A549 (cell line): ENCODE data around the gene F5.

Experiments
- BHLHE40 ChIP-seq: IDR thresholded peaks from 2 replicates; pipeline ENCODE4 v1.6.1; 2012; ENCODE audit warnings: low read depth, low read length, inconsistent platforms
- CTCF ChIP-seq: fragments of >200 bp; sonication (Bioruptor Twin); formaldehyde crosslinking; IDR thresholded peaks from 3 replicates; pipeline ENCODE4 v1.5.1; 2016
- EP300 ChIP-seq, 2 experiments: fragments of >200 bp; sonication (Bioruptor Twin); formaldehyde crosslinking; IDR thresholded peaks; 2 replicates in 1 of 2; 3 replicates in 1 of 2; pipeline ENCODE4 v1.6.1; 2016 to 2017
- KDM5A ChIP-seq: fragments of 200-600 bp; sonication (generic); IDR thresholded peaks from 2 replicates; pipeline ENCODE4 v1.6.1; 2016; ENCODE audit warnings: antibody characterized with exemption, mild to moderate bottlenecking
- MAFK ChIP-seq: fragments of 450-650 bp; IDR thresholded peaks from 2 replicates; pipeline ENCODE4 v1.6.1; 2014; ENCODE audit not compliant: partially characterized antibody
- POLR2A ChIP-seq: IDR thresholded peaks from 2 replicates; pipeline ENCODE4 v1.6.1; 2012; ENCODE audit warnings: mild to moderate bottlenecking, low read length
- REST ChIP-seq: fragments of 200-600 bp; sonication (generic); IDR thresholded peaks from 2 replicates; pipeline ENCODE4 v1.6.1; 2016; ENCODE audit warnings: antibody characterized with exemption, mild to moderate bottlenecking, moderate library complexity
- TF ChIP-seq, protein P1 (sequence below): fragments of 150-350 bp; IDR thresholded peaks from 2 replicates; pipeline ENCODE4 v1.6.1; 2014; ENCODE audit warnings: low read depth, mild to moderate bottlenecking, low read length

GRCh38 chr1:169527001-169527400, 59.3 kb downstream of the F5 start:
- TF ChIP-seq, protein P1, sequence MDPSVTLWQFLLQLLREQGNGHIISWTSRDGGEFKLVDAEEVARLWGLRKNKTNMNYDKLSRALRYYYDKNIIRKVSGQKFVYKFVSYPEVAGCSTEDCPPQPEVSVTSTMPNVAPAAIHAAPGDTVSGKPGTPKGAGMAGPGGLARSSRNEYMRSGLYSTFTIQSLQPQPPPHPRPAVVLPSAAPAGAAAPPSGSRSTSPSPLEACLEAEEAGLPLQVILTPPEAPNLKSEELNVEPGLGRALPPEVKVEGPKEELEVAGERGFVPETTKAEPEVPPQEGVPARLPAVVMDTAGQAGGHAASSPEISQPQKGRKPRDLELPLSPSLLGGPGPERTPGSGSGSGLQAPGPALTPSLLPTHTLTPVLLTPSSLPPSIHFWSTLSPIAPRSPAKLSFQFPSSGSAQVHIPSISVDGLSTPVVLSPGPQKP: no peak
- TF ChIP-seq POLR2A (no peak), BHLHE40 (no peak), MAFK (no peak), KDM5A (no peak), CTCF (no peak), EP300 (IDR thresholded peaks at IDR 0.05) (no peak), REST (no peak)
